ENCODE measurements around the gene DAGLB.

DNA sequence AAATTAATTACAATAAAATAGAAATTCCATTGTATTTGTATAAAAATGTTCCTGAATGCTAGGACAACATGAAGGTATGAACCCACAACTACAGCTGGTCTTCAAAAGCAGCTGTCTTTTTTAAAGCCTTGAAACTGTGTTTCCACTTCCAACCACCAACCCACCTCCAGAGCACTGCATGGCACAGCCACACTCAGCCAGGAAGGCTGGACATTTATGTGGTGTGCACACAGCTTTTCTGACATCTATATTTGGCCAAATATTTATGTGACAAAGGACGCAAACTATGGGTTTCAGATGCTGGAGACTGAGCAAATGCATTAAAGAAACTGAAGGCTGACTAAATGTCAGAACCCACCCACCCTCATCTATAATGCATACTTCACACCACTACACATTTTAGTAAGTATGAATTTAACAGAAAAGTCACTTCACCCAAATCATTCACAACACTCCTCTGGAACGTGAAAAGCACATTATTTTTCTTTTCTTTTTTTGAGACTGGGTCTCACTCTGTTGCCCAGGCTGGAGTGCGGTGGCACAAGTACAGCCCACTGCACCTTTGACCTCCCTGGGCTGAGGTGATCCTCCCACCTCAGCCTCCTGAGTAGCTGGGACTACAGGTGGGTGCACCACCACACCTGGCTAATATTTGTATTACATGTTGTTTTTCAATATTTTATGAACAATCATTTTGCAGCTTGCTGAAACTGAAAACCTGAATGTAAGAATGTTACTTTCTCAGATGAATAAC lies 27.9 kb upstream of the DAGLB start:
- TF ChIP-seq GATA2 (IDR thresholded peaks at IDR 0.05; ENCODE audit: low read depth, low read length) (no peak), GATA3 (IDR thresholded peaks at IDR 0.05; ENCODE audit: low read depth, low read length) (no peak)
